Fibroblast of peridontal ligament (primary cell): ENCODE results near the gene NEDD4L.
"Not testable (repeated sequence)": the region's sequence is repeated elsewhere in the genome, so short reads cannot be mapped to it uniquely, and the experiment has no call there.

Source experiments
- DNase-seq: peaks from one replicate; pipeline ENCODE4 v3.0.0-alpha.2; 2010; ENCODE audit errors: extremely low read depth

NEDD4L gene

GRCh38 chr18:58026857-58027256 lies 17.2 kb upstream of the NEDD4L start:
- no peak for DNase-seq

GRCh38 chr18:58027341-58027740 lies 16.7 kb upstream of the NEDD4L start:
- no peak for DNase-seq

GRCh38 chr18:58028109-58028784 lies 15.8 kb upstream of the NEDD4L start:
- no peak for DNase-seq

- no peak for DNase-seq
These were observed 11.8 kb upstream of the NEDD4L start for GRCh38 chr18:58032233-58032632.

GRCh38 chr18:58033216-58033615 lies 10.8 kb upstream of the NEDD4L start:
- no peak for DNase-seq

GRCh38 chr18:58034370-58034769 lies 9.7 kb upstream of the NEDD4L start:
- no peak for DNase-seq

GRCh38 chr18:58037163-58037562 lies 6.9 kb upstream of the NEDD4L start:
- DNase-seq, result no peak

- no peak for DNase-seq
These were observed 6.0 kb upstream of the NEDD4L start for GRCh38 chr18:58038063-58038462.

GRCh38 chr18:58041633-58042032 lies 2.4 kb upstream of the NEDD4L start:
- DNase-seq, result no peak

- DNase-seq, result no peak
These were observed 1.1 kb upstream of the NEDD4L start for GRCh38 chr18:58042826-58043490.

- DNase-seq, result no peak
These were observed 580 bp downstream of the NEDD4L start for GRCh38 chr18:58044370-58045241.

GRCh38 chr18:58045242-58046092 lies 1.4 kb downstream of the NEDD4L start:
- no peak for DNase-seq

GRCh38 chr18:58046093-58046793 lies 2.2 kb downstream of the NEDD4L start:
- DNase-seq, result no peak

GRCh38 chr18:58046794-58047555 lies 2.9 kb downstream of the NEDD4L start:
- no peak for DNase-seq

- DNase-seq, result no peak
These were observed 3.5 kb downstream of the NEDD4L start for GRCh38 chr18:58047556-58047882.

- DNase-seq, result no peak
These were observed 4.1 kb downstream of the NEDD4L start for GRCh38 chr18:58048081-58048642.

- no peak for DNase-seq
These were observed 5.1 kb downstream of the NEDD4L start for GRCh38 chr18:58049000-58049688.

- DNase-seq, result not testable (repeated sequence)
These were observed 6.9 kb downstream of the NEDD4L start for GRCh38 chr18:58050963-58051362.

- DNase-seq, result peak; percentile 53
These were observed 7.9 kb downstream of the NEDD4L start for GRCh38 chr18:58051765-58052460.
